Measurements from ENCODE around the gene CASK.
A peak's percentile ranks its signal among the peaks of the same experiment; 100 is the strongest.

Gene CASK

DNA sequence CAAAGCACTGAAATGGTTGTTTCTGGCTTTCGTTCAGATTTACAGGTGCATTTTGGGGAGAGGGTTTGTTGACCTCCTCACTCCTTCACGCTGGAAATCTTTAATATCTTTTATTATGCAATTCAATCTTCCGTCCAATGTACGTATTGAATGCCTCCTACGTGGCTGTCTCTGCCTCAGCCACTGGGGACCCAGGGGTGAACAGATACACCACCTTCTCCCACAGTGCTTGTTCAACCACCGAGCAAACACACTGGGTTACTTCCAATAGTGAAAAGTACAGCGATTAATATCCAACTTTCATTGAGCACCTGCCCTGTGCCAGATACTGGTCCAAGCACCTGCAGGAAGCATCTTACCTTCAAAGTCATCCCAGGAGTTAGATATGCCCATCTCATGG lies 424.2 kb downstream of the CASK start:
- no peak for DNase-seq

DNA sequence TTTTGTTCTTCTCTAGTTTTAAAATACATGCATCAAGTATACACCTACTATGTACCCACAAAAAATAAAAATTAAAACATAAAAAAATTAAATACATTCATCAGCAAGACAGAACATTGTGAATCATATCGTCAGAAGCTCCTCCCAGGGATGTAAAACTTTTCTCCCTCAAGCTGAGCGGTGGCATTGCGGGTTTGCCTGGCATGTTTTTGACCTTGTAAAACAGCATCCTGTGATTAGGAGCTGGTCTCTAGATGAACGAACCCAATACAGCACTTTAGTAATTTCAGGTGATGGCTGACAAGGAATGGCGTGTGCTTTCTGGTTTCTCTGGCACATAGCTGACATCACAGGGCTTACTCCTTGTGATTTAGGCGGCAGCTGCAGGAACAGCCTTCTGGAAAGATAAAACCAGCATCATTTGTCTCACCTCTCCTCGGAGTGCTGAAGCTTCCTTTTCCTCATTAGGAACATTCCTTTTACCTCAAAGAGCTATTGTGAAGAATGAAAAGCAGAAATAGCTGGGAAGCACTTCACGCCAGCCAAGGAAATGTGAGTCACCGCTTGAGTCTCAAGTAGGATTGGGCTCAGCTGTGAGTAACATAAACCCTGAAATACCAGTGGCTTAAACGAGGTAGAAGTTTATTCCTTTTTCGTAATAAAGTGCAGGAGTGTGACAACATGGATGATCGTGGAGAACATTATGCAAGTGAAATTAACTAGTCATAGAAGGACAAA lies 431.9 kb downstream of the CASK start:
- DNase-seq: no peak

DNA sequence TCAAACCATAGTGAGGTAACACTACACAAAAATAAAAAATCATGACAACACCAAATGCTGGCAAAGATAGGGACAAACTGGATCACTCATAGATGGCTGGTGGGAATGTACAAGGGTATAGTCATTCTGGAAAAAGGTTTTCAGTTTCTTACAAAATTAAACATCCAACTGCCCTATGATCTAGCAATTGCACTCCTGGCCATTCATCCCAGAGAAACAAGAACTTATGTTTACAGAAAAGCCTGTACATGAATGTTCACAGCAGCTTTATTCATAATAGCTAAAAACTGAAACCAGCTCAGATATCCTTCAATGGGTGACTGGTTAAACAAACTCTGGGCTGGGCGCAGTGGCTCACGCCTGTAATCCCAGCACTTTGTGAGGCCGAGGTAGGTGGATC lies 432.9 kb downstream of the CASK start:
- DNase-seq: no peak

DNA sequence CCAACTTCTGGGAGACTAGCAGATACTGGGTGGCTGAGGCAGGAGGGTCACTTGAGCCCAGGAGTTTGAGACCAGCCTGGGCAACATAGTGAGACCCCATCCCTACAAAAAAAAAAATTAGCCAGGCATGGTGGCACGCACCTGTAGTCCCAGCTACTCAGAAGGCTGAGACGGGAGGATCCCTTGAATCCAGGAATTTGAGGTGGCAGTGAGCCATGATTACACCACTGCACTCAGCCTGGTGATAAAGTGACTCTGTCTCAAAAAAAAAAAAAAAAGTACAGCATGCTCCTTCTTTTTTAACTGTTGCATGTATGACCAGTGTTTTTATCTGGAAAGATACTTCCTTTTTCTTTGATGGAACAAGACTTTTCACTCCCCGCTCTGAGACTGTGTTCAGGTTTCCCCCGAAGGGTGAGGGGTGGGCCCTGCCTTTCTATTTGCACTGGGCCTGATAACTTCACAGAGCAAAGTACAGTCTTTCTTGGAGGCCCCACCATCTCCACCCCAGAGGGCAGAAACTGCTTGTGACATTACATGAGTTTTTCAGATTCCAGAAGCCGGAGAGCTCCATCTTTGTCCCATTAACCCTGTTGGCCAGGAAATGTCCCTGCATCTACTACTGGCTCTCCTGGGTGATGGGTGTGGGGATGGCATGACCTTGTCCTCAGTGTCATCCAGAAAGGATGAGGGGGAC lies 441.1 kb downstream of the CASK start:
- DNase-seq: no peak

DNA sequence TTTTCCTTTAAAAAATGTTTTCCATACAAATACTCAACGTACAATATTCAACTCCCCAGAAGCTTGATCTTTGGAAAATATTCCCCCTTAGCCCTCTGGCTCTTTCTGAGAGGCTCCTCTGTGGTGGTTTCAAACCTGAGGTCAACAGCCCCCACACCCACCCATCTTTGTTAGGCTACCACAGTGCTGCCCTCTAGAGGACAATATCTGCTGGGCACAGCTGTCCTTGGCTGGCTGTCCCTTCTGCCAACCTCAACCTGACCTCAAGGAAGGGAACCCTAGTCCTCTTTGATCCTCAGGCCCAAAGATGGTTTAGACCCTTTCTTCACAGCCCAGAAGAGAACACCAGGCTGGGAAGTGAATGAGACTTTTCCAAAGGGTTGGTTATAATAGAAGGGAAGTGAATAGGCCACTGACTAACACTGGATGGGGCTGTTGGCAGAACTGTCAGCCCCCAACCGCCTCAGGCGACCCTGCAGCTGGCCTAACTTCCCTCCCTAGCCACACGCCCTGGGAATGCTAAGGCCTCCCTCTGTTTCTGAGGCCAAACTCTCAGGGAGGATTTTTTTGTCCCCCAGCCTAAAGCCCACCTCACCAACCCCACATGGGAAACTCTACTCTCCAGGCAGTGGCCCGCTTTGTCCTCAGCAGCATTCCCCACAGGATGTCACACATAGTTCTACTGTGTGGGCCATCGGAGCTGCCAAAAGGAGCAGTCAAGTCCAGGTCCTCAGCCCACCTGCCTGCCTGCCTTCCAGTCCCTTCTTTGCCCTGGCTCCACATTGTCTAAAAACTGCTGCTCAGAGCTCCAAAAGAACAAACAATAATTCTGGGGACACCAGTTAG lies 441.9 kb downstream of the CASK start:
- DNase-seq: no peak

DNA sequence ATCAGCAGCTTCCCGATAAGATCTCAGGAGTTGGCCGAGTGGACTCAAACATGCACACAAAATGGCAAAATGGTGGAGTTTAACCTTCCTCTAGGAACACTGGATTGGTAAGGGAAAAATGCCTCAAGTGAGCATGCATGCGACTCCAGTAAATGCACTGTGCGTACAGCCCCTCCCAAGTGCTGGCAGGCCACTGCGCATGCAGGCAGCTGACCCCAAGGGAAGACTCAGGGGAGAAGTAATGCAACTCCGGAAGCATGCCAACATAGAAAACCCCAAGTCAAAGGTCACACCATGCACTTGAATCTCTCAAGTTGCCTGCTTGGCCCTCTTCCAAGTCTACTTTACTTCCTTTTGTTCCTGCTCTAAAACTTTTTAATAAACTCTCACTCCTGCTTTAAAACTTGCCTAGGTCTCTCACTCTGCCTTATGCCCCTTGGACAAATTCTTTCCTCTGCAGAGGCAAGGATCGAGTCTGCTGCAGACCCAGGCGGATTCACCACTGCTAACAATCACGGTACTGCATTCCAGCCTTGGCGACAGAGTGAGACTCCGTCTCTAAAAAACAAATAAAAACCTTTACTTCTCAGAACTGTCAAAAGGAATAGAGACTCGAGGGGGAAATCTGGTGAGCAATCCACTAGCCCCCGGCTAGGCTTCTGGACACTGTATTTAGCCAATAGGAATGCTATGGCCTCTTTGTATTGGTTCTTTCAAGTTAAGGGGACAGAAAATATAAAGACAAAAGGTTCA lies 442.7 kb downstream of the CASK start:
- DNase-seq: no peak

DNA sequence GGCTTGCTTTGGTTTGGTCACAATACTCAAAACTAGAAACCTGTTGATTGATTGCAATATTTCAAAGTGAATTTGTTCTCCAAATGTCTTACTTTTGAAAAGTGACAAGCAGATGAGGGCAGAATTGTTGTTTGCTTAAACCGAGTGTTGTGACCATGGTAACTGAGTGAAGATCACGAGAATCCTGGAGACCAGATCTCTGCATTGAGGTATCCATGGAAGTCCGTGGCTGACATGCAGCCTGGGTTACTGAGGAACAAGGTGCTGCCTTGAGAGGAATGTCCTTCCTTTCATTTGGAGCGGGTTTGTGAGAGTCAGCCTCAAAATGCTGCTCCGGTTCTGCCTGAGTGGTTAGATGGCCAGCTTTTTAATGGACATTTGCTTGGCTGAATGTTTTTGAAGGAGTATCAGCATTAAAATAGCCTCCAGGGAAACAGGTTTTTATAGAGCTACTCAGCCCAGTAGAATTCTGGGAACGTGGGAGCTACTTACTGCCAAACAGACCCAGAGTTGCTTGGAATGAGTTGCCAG lies 444.9 kb downstream of the CASK start:
- no peak for DNase-seq

DNA sequence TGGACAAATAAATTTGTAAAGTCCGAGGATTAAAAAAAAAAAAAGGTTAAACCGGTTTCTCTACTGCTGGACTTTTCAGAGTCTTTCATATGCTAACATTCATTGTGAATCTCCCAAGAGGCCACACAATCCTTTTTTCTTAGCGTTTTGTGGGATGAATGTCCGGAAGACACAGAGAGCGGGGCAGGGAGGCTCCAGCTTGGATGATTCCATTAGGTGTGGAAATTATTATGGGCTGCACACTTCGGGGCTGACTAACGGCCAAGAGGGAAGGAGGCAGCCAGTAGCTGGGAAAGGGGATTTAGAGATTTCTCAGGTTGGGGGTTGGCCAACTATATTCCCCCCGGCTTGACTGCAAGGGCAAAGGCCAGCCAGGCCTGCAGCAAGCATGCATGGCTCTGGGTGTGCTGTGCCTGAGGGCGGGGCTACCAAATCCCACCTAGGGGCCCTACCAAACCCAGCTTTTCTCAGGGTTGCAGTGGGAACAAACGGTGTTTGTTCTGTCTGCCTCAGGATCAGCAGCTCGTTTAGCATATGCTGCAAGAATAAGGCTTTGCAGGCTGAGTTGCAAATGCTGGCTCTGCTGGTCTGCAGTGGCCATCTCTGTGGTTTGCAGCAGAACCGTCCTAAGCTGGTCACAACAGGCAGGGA lies 447.6 kb downstream of the CASK start:
- DNase-seq: no peak

DNA sequence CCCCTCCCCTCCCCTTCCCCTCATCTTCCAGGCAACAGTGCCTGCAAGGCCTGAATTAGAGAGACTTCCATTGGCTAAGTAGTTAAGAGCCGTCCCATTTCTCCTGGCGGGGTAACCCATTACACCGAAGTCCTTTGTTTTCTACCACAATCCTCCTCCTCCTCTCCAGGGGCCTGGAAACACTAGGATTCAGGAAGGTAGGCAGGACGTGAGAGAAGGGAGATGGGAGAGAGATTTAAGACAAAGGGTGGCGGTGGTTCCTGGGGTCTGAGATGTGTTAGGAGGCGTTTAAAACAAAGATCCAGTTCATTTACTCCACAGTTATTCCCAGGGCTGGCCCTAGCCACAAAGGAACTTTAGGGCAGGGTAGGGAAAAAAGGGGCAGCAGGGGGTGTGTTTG lies 448.2 kb downstream of the CASK start:
- DNase-seq: no peak

DNA sequence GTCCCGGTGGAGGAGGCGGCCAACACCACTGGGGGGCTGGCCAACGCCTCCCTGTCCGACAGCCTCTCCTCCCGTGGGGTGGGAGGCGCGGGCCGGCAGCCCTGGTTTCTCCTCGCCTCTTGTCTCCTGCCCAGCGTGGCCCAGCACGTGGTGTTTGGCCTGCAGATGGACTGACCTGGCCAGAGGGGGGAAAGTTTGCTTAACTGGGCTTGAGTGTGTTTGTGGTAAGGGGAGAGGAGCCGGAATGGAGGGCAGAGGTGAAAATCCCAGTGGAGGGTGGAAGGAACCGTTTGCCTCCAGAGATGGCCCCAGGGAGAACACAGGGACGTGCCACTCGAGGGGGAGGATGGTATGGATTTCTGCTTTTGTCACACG lies 448.6 kb downstream of the CASK start:
- DNase-seq: no peak

DNA sequence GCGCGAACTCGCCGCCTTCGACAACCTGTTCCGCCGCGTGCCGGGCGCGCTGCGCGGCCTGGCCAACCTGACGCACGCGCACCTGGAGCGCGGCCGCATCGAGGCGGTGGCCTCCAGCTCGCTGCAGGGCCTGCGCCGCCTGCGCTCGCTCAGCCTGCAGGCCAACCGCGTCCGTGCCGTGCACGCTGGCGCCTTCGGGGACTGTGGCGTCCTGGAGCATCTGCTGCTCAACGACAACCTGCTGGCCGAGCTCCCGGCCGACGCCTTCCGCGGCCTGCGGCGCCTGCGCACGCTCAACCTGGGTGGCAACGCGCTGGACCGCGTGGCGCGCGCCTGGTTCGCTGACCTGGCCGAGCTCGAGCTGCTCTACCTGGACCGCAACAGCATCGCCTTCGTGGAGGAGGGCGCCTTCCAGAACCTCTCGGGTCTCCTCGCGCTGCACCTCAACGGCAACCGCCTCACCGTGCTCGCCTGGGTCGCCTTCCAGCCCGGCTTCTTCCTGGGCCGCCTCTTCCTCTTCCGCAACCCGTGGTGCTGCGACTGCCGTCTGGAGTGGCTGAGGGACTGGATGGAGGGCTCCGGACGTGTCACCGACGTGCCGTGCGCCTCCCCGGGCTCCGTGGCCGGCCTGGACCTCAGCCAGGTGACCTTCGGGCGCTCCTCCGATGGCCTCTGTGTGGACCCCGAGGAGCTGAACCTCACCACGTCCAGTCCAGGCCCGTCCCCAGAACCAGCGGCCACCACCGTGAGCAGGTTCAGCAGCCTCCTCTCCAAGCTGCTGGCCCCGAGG lies 449.2 kb downstream of the CASK start:
- no peak for DNase-seq

DNA sequence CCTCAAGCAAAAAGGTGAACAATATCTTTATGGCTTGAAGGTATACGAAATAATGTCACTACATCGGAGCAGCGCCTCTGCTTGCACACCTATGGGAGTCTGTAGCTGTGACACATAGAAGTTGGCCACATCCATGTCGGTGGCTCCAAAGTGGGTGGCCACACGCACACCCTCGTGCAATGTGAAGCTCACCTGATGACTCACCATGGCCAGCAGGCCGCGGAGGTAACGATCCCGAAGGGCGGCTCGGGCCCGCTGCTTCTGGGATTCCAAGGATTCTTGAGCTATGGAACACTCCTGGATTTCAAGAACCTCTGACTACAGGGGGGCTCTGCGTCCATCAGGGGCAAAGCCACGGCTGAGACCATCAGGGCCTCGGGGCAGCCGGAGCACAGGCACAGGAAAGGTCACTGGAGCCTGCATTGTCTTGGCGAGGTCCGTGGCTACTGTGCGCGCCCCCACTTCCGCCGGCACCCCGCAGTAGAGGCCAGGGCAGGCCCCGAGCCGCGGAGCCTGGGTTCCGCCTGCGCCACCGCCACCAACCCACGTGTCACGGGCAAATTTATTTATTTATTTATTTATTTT lies 451.0 kb downstream of the CASK start:
- no peak for DNase-seq

DNA sequence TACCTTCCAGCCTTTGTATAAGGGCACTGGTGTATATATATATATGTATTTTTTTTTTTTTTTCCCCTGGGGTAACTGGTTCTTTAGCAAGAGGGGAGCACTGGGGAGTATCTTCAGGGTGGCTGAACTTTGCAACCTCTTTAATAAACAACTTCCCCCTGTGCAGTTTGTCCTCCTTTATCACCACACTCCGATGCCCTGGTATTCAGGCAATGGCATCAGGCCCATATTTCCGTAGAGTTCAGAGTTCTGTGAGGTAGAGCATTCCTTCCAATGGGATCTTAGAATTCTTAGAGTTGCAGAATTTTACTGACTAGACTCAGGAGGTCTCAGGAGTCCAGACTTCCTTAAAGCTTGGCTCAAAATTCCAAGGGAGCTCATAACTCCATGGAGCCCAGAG lies 451.6 kb downstream of the CASK start:
- DNase-seq: no peak

DNA sequence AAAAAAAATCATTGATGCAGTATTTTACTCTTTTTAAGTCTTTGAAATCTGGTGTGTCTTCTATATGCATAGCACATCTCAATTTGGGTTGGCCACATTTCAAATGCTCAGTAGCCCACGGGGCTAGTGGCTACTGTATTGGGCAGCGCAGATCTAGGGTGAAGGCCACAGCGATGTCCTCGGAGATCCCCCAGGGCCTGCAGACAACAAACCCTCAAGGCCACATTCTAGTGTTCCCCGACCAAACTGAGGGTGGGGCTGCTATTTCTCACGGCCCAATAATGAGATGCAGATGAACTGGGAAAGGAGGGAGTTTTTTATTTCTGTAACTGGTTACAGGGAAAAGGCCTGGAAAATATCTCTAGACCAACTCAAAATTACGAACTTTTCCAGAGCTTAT lies 452.6 kb downstream of the CASK start:
- DNase-seq: no peak

DNA sequence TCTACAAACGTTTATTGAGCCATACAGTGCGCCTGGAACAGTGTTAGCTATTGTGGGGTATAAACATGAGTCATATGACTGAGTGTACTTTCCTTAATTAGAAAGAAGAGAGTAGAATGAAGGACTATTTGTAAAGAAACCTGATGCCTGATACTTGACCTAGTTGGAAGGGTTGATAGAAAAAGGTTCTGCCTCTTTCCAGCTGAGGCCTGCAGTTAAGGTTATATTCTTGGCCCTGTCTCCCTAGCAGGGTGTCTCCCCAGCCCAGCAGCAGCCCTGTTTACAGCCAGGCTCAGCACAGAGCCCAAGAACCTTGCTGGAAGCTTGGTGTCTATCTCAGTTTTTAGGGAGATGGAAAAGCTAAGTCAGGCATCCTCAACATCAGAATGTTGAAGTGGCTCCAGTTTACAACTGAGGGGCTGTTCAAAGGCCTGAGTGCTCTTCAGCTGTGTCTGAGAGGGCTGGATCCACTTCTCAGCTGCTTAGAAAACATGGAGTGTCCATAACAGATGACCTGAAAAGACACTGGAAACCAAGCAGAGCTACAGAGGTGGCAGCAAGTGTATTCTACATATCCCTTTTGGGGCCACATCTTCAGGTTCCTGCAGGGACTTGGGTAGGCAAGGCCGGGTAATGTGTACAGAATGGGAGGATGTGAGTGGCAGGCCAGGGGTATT lies 454.6 kb downstream of the CASK start:
- DNase-seq: peak; percentile 57
